Right atrium auricular region (tissue), 2 donors: ENCODE results near the gene C17orf114.
A peak's percentile ranks its signal among the peaks of the same experiment; 100 is the strongest.

Experiments used
- DNase-seq: peaks from one replicate; pipeline ENCODE4 v3.0.0-alpha.2; 2019; ENCODE audit warnings: low spot score
- H3K27ac ChIP-seq, 2 donors: fragments of 200-600 bp; sonication (generic); 1 replicate in 1 of 2; 2 replicates in 1 of 2; pipeline ENCODE4 v1.5.1; 2016 to 2019
- H3K27me3 ChIP-seq, 2 donors: fragments of 200-600 bp; sonication (generic); one replicate each; pipeline versions ENCODE4 v1.5.1 to v1.6.0; 2017 to 2019
- H3K36me3 ChIP-seq: fragments of 200-600 bp; sonication (generic); one replicate; pipeline ENCODE4 v1.5.1; 2016
- H3K4me1 ChIP-seq, 2 donors: fragments of 200-600 bp; sonication (generic); one replicate each; pipeline versions ENCODE4 v1.5.1 to v1.6.0; 2017 to 2019
- H3K4me3 ChIP-seq, 2 donors: fragments of 200-600 bp; sonication (generic); 1 replicate in 1 of 2; 2 replicates in 1 of 2; pipeline ENCODE4 v1.5.1; 2017 to 2019; ENCODE audit warnings: mild to moderate bottlenecking in 1 of 2, moderate library complexity in 1 of 2
- H3K9me3 ChIP-seq, 2 donors: fragments of 200-600 bp; sonication (generic); one replicate each; pipeline ENCODE4 v1.5.1; 2019
- CTCF ChIP-seq, 2 donors: fragments of 200-600 bp; sonication (generic); IDR thresholded peaks; one replicate each; pipeline ENCODE4 v1.5.1; 2019; ENCODE audit warnings: antibody characterized with exemption in 2 of 2

The C17orf114 gene

GRCh38 chr17:4785311-4786105 lies 16.6 kb downstream of the C17orf114 start:
- Histone ChIP-seq H3K4me3 (peak overlapping the region; percentile 4 to 36), H3K27me3 (no peaks in the 10 kb centered on the region)

GRCh38 chr17:4782652-4783051 lies 19.5 kb downstream of the C17orf114 start:
- Histone ChIP-seq H3K27ac (no peak overlapping the region), H3K9me3 (no peaks in the 10 kb centered on the region), H3K36me3 (no peaks in the 10 kb centered on the region), H3K4me1 (peaks cover 0 to 27% of the 10 kb centered on the region in 2 donors), H3K27me3 (no peaks in the 10 kb centered on the region), H3K4me3 (no peak overlapping the region)
- no peak for DNase-seq
- no peak for TF ChIP-seq CTCF (IDR thresholded peaks at IDR 0.05)

More at GRCh38 chr17:4785311-4786105, 16.6 kb downstream of the C17orf114 start:
- DNase-seq: no peak
- Histone ChIP-seq H3K36me3 (no peaks in the 10 kb centered on the region), H3K9me3 (no peaks in the 10 kb centered on the region), H3K27ac (no peak overlapping the region), H3K4me1 (peaks cover 0 to 40% of the 10 kb centered on the region in 2 donors)
- TF ChIP-seq CTCF (IDR thresholded peaks at IDR 0.05): no peak

- DNase-seq: no peak
- no peak overlapping the region for H3K27ac ChIP-seq
- H3K9me3 ChIP-seq: no peaks in the 10 kb centered on the region
- H3K27me3 ChIP-seq: no peaks in the 10 kb centered on the region
- H3K4me3 ChIP-seq: no peak overlapping the region
- no peak for TF ChIP-seq CTCF (IDR thresholded peaks at IDR 0.05)
- no peaks in the 10 kb centered on the region for H3K36me3 ChIP-seq
- peaks cover 0 to 5% of the 10 kb centered on the region in 2 donors for H3K4me1 ChIP-seq
Observed at GRCh38 chr17:4780325-4780955, 21.7 kb downstream of the C17orf114 start.

GRCh38 chr17:4777969-4778760 lies 24.0 kb downstream of the C17orf114 start:
- no peaks in the 10 kb centered on the region for H3K4me1 ChIP-seq
- H3K27ac ChIP-seq: no peak overlapping the region
- TF ChIP-seq CTCF (IDR thresholded peaks at IDR 0.05): no peak
- DNase-seq: no peak
- no peaks in the 10 kb centered on the region for H3K36me3 ChIP-seq
- no peaks in the 10 kb centered on the region for H3K27me3 ChIP-seq
- H3K9me3 ChIP-seq: no peaks in the 10 kb centered on the region
- H3K4me3 ChIP-seq: no peak overlapping the region

GRCh38 chr17:4772235-4772613 lies 29.9 kb downstream of the C17orf114 start:
- Histone ChIP-seq H3K9me3 (no peaks in the 10 kb centered on the region), H3K27me3 (no peaks in the 10 kb centered on the region), H3K4me1 (no peaks in the 10 kb centered on the region), H3K4me3 (no peak overlapping the region), H3K27ac (no peak overlapping the region), H3K36me3 (no peaks in the 10 kb centered on the region)
- no peak for DNase-seq
- TF ChIP-seq CTCF (IDR thresholded peaks at IDR 0.05): no peak
